DMS 273 (cell line): ENCODE data around the gene PPP1R1A.

ENCODE experiments used
- DNase-seq: peaks from one replicate; lab custom pipeline; 2025; ENCODE audit not compliant: unreplicated experiment; lab: John Stamatoyannopoulos, UW

Gene PPP1R1A

DNA sequence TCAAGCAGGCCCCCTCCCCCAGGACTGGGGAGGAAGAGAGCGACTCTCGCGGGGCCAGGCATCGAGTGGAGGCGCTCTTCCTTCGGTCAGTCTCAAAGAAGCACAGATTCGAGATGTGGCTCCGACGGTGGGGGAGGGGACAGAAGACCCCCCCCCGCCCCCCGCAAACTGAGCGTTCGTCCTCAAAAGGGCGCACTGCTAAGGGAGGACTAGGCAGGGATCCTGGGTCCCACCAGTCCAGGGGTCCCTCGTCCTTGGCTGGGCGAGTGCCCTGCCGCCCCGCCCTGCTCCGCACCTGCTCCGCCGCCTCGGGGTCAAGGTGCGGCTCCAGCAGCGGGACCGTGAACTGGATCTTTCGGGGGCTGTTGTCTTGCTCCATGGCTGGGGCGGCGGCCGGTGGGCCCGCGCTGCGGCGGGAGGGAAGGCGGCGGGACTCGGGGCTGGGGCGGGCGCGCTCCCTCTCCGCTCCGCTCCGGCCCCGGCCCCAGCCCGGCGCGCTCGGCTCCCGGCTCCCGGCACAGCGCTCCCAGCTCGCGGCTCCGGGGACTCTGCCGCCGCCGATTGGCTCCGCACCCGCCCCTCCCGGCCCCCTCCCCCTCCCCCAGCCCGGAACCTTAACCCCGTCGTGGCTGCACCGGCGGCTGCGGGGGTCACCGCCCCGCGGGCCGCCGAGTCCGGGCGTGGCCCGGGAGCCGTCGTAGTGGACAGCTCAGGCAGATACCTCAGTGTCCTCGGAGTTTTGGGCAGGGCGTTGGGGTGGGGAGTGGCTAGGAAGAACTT lies at the start of gene PPP1R1A:
Gene PPP1R1A (minus strand): TSS at position 550 of the 780 bp plus-strand sequence. CDS start 171 bp downstream, at position 379.
- DNase-seq, result peak; percentile 26

- DNase-seq, result no peak
Measured at GRCh38 chr12:54634795-54635194, 46.3 kb upstream of the PPP1R1A start, which contains the start of gene LACRT. Gene LACRT, minus strand, starts transcription at chr12:54634895. Its CDS starts 54 bp downstream, at chr12:54634841.

GRCh38 chr12:54631988-54632728 lies 43.7 kb upstream of the PPP1R1A start:
- peak; percentile 4 for DNase-seq

DNA sequence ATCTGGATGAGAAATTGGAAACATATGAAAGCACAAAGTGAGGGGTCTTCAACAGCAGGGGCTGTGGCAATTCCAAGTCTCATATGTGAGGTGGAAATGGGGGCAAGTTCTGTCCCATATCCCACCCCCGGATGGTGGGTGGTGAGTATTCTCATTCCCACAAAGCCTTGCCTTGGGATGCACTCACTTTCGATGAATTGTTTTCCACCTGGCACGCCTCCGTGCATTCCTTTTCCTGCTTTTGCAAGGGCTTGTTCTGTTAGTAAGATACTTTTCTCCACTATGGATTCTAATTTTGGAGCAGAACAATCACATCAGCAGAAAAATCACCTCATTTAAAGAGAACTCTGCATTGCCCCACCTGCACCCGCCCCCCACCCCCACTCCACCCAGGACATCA lies 43.1 kb upstream of the PPP1R1A start:
- DNase-seq, result no peak

DNA sequence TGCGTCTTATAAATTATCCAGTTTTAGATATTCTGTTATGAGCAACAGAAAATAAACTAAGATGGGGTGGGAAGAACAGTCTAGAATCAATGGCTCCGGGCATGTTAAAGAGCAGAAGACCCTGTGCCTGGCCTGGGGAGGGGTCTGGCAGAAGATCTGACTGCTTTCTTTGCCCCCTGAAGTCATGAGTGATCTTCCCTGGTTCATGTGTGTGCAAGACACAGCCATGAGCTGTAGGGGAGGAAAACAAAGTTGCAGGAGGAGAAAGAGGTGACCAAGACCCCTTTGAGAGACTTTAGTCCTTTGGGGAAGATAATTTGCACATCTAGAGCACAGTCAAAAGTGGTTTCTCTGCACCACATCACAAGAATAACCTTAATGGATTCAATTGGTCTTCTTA lies 41.5 kb upstream of the PPP1R1A start:
- no peak for DNase-seq

- DNase-seq, result no peak
Measured at GRCh38 chr12:54628186-54628846, 39.9 kb upstream of the PPP1R1A start.

DNA sequence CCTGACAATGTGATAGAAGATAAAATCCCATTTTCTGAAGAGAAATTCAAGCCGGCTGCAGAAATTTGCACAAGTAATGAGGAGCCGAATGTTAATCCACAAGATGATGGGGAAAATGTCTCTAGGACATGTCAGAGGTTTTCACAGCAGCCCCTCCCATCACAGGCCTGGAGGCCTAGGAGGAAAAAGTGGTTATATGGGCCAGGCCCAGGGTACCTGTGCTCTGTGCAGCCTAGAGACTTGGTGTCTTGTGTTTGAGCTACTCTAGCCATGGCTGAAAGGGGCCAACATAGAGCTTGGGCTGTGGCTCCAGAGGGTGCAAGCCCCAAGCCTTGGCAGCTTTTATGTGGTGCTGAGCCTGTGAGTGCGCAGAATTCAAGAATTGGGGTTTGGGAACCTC lies 38.8 kb upstream of the PPP1R1A start:
- DNase-seq, result no peak

GRCh38 chr12:54625598-54625997 lies 37.1 kb upstream of the PPP1R1A start:
- DNase-seq, result no peak

DNA sequence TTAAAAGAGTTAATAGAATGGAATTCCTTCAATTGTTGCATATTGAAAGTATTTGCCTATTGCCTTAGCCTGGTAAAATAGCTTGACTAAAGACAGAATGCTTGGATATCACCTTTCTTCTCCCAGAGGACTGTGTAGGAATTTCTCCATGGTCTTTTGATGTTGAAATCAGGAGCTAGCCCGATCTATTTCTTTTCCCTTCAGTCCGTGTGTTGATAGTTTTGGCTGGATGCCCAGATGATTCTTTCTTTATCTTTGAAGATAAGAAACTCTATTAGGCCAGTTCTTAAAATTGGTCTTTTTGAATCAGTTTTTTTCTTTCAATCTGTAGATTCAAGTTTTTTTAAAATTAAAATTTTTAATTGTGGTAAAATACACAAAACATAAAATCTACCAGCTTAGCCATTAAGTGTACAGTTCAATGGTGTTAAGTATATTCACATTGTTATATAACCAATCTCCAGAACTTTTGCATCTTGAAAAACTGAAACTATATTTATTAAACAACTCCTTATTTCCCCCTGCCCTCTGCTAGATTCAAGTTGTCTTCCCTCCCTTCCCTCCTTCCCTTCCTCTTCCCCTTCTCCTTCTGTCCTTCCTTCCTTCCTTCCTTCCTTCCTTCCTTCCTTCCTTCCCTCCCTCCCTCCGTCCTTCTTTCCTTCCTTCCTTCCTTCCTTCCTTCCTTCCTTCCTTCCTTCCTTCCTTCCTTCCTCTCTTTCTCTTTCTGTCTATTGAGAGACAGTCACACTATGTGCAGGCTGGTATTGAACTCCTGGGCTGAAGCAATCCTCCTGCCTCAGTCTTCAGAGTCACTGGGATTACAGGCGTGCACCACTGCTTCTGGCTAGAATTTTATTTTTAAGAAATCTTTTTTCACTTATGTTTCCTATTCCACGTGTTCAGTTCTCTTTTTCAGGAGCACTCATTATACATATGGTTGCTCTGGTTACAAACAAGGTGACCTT lies 36.1 kb upstream of the PPP1R1A start:
- DNase-seq, result no peak

GRCh38 chr12:54622463-54623183 lies 34.2 kb upstream of the PPP1R1A start:
- DNase-seq, result peak; percentile 1

GRCh38 chr12:54616933-54617680 lies 28.6 kb upstream of the PPP1R1A start:
- no peak for DNase-seq

DNA sequence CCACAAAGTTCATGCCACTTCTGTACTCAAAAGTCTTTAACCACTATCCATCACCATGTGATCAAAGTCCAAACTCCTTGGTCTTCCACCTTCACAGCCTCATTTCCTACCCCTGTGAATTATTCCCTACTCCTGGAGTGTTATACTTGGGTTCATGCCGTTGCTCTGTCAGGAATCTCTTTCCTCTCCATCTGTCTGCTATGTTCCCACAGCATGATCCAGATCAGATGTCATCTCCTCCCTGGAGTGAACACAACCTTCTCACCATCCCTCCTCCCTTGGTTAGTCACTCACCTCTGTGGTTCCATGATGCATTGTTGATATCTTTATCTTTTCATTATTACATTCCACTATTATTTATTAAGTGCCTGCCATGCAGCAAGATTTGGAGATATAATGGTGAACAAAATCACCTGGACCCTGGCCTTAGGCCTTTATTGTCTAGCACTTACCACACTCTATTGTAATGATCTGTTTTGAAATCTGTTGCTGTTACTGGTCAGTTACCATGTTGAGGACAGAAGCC lies 23.8 kb upstream of the PPP1R1A start:
- no peak for DNase-seq

GRCh38 chr12:54611715-54612149 lies 23.3 kb upstream of the PPP1R1A start:
- DNase-seq, result no peak

DNA sequence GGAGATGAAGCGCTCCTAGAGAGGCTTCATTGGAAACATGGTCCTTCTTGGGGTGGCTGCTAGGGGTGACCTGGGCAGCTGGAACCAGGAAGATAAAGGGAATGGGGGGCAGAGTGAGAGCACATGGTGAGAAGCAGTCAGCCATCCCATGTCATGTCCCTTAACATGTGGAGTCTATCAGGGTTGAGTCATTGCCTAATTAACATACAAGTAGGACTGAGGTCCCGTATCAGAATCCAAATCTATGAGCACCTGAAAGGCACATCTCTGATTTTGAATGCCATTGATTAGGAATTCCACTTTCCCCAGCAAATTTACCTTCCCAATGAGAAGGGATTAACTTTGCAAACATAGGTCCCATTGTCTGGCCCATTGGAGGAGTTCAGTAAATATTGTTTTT lies 20.3 kb upstream of the PPP1R1A start:
- DNase-seq, result no peak

GRCh38 chr12:54608156-54608555 lies 19.7 kb upstream of the PPP1R1A start:
- DNase-seq, result no peak

- DNase-seq, result no peak
Measured at GRCh38 chr12:54606556-54606955, 18.1 kb upstream of the PPP1R1A start.

DNA sequence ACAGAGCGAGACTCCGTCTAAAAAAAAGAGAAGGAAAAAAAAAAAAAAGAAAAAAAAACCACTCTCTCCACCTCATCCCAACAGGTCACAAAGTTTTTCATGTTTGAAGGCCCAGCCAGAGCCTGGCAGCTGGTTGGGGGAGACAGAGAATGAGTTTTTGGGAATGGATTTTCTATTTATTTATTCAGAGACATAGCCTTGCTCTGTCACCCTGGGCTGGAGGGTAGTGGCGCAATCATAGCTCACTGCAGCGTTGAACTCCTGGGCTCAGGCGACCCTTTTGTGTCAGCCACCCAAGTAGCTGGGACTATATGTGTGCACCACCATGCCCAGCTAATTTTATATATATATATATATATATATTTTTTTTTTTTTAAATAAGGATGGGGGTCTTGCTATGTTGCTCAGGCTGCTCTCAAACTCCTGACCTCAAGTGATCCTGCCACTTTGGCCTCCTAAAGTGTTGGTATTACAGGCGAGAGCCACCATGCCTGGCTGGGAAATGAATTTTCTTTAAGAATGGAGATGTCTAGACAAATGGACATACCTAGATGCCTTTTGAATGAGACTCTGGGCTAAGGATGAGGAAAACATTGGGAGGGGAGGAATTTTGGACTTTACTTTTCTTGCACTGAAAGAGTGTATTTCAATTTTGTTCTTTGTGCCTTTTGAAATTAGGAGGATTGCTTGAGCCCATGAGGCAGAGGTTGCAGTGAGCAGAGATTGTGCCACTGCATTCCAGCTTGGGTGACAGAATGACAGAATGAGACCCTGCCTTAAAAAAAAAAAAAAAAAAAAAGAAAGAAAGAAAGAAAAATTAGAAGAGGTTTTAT lies 16.9 kb upstream of the PPP1R1A start:
- no peak for DNase-seq

- no peak for DNase-seq
Measured at GRCh38 chr12:54604436-54604835, 16.0 kb upstream of the PPP1R1A start.
